Right lobe of liver (tissue), 6 donors: ENCODE measurements around the gene TMEM97. TPM values are rescaled to one million over a fixed set of nuclear protein-coding genes. Genes with fewer than 3 reads are reported as not detected.

ENCODE experiments used
- ATAC-seq, 4 donors: fragments of 200-7000 bp; cut with Tn5 transposase; one replicate each; pipeline ENCODE4 v1.9.1; 2020; ENCODE audit warnings: mild to moderate bottlenecking in 4 of 4, moderate library complexity in 4 of 4
- DNase-seq, 3 donors: peaks; one replicate each; pipeline ENCODE4 v3.0.0-alpha.2; 2020
- H3K27ac ChIP-seq, 3 donors: fragments of 200-600 bp; one replicate each; pipeline ENCODE4 v1.8.0; 2022
- H3K27me3 ChIP-seq, 2 donors: fragments of 200-600 bp; one replicate each; pipeline ENCODE4 v1.8.0; 2022
- H3K36me3 ChIP-seq, 4 donors: fragments of 200-600 bp; sonication (generic) in 1 of 4; one replicate each; pipeline versions ENCODE4 v1.5.1 to v1.8.0; 2017 to 2022; ENCODE audit warnings: control low read depth in 1 of 4
- H3K4me1 ChIP-seq, 4 donors: fragments of 200-600 bp; sonication (generic) in 1 of 4; one replicate each; pipeline versions ENCODE4 v1.5.1 to v1.8.0; 2017 to 2022; ENCODE audit warnings: control low read depth in 1 of 4
- H3K4me3 ChIP-seq, 3 donors: fragments of 200-600 bp; one replicate each; pipeline ENCODE4 v1.8.0; 2022
- H3K9me3 ChIP-seq, 4 donors: fragments of 200-600 bp; sonication (generic) in 1 of 4; one replicate each; pipeline versions ENCODE4 v1.5.1 to v1.8.0; 2017 to 2022; ENCODE audit warnings: control low read depth in 1 of 4
- POLR2A ChIP-seq: fragments of 450-650 bp; IDR thresholded peaks from one replicate; pipeline ENCODE4 v1.6.1; 2017; ENCODE audit warnings: antibody characterized with exemption, mild to moderate bottlenecking
- WGBS: methylation state at CpG from one replicate; pipeline ENCODE4 v1.1.6; 2018; ENCODE audit warnings: low coverage, low lambda C conversion rate; ENCODE audit not compliant: insufficient coverage; ENCODE audit errors: missing lambda C conversion rate; 5-methylcytosine and 5-hydroxymethylcytosine counted together
- intact Hi-C, 2 donors: fragments of 100-400 bp; cut with DNase I; formaldehyde crosslinking; loops; one replicate each; pipeline versions ENCODE4 v1.11.2 to v1.14.1; 2022
- total RNA-seq, 6 experiments: library from RNA; depleted of rRNA in 2 of 6; stranded (reverse); fragments of >200 nt in 2 of 6; fragmentation: NEBNext Ultra II Directional in 3 of 6; extraction: Animal tissue kit (Norgen Biotek cat#: 25700) in 3 of 6; gene quantifications; one replicate each; pipeline versions ENCODE4 v1.1.0 to v1.2.4, GENCODE V29; 2016 to 2023
- TF ChIP-seq, protein P1 (sequence below), 4 donors: fragments of 200-600 bp in 3 of 4; fragments of 450-650 bp in 1 of 4; IDR thresholded peaks; one replicate each; pipeline versions ENCODE4 v1.5.1 to v1.8.0; 2016 to 2022; ENCODE audit warnings: antibody characterized with exemption in 4 of 4, mild to moderate bottlenecking in 2 of 4
- donor health status: DM: no; HTN: yes; CAD: no.
- donor health status: DM: no; HTN: no; CAD: no.
- donor health status: DM: no; HTN: no; CAD: no.
- donor health status: DM: no; HTN: yes; CAD: no.
- donor health status: DM: no; HTN: yes; CAD: no.

TMEM97 gene
- total RNA-seq, 6 experiments from 2014 or later: 20.0 to 84.0 (median 44.2) TPM

DNA sequence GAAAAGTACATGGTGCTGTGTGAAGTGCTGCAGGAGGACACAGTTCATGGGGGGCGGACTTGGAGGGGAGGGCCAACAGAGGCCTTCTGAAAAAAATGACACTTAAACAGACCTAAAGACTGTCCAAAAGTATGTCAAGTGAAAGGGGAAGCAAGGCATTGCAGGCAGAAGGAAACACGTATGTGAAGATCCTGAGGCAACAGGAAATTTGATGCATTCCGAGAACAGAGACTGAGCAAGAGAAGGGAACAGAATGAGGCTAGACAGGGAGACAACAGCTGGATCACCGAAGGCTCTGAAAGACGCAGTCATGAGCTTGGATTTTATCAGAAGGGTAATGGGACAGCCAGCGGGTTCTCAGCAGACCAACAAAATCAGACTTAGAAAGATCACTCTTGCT lies 15.2 kb downstream of the TMEM97 start:
- ATAC-seq (no peak), DNase-seq (no peak)
- Histone ChIP-seq H3K4me1 (peaks cover 0 to 34% (median 11%) of the 10 kb centered on the region in 4 donors), H3K4me3 (peak overlapping the region; percentile 94 to 96 (median 95)), H3K27me3 (no peaks in the 10 kb centered on the region), H3K9me3 (no peaks in the 10 kb centered on the region), H3K36me3 (peaks cover 0 to 23% (median 7%) of the 10 kb centered on the region in 4 donors), H3K27ac (no peak overlapping the region)
- intact Hi-C loops: no loop called here
- WGBS: 49% methylated on average over 6 of the region's 6 CpGs
- TF ChIP-seq, protein P1, sequence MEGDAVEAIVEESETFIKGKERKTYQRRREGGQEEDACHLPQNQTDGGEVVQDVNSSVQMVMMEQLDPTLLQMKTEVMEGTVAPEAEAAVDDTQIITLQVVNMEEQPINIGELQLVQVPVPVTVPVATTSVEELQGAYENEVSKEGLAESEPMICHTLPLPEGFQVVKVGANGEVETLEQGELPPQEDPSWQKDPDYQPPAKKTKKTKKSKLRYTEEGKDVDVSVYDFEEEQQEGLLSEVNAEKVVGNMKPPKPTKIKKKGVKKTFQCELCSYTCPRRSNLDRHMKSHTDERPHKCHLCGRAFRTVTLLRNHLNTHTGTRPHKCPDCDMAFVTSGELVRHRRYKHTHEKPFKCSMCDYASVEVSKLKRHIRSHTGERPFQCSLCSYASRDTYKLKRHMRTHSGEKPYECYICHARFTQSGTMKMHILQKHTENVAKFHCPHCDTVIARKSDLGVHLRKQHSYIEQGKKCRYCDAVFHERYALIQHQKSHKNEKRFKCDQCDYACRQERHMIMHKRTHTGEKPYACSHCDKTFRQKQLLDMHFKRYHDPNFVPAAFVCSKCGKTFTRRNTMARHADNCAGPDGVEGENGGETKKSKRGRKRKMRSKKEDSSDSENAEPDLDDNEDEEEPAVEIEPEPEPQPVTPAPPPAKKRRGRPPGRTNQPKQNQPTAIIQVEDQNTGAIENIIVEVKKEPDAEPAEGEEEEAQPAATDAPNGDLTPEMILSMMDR (IDR thresholded peaks at IDR 0.05): no peak
- TF ChIP-seq POLR2A: no peak

DNA sequence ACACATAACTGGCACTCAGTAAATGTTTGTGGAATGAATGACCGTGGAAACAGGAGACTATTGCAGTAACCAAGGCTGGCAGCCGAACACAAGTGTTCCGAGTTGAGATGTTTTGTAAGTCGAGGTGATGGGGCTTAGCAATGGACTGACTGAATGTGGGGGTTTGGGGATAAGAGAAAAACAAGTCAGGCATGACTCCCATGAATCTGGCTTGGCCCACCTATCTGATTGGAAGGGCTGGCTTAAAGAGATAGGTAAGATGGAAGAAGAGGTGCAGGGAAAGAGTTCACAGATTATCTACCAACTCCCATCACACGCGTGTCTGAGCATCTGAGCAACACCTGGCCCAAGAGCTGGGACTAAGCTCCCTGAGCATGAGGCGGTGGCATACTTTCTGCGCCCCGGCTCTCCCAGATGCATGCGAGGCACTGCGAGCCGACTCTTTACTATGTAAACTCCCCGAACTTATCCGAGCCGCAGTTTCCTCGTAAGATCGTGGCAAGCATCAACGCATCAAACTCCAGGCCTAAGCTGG lies 15.7 kb downstream of the TMEM97 start:
- H3K27me3 ChIP-seq: no peaks in the 10 kb centered on the region
- H3K4me1 ChIP-seq: peaks cover 0 to 34% (median 11%) of the 10 kb centered on the region in 4 donors
- H3K9me3 ChIP-seq: no peaks in the 10 kb centered on the region
- peaks cover 0 to 22% (median 3%) of the 10 kb centered on the region in 4 donors for H3K36me3 ChIP-seq
- WGBS: 4% methylated on average over 14 of the region's 18 CpGs
- ATAC-seq: no peak
- TF ChIP-seq POLR2A: no peak
- TF ChIP-seq, protein P1 (IDR thresholded peaks at IDR 0.05): no peak
- intact Hi-C loops: no loop called here
- H3K4me3 ChIP-seq: peak overlapping the region; percentile 94 to 96 (median 95)
- DNase-seq: no peak
- peak overlapping the region; percentile 66 to 95 (median 85) for H3K27ac ChIP-seq

DNA sequence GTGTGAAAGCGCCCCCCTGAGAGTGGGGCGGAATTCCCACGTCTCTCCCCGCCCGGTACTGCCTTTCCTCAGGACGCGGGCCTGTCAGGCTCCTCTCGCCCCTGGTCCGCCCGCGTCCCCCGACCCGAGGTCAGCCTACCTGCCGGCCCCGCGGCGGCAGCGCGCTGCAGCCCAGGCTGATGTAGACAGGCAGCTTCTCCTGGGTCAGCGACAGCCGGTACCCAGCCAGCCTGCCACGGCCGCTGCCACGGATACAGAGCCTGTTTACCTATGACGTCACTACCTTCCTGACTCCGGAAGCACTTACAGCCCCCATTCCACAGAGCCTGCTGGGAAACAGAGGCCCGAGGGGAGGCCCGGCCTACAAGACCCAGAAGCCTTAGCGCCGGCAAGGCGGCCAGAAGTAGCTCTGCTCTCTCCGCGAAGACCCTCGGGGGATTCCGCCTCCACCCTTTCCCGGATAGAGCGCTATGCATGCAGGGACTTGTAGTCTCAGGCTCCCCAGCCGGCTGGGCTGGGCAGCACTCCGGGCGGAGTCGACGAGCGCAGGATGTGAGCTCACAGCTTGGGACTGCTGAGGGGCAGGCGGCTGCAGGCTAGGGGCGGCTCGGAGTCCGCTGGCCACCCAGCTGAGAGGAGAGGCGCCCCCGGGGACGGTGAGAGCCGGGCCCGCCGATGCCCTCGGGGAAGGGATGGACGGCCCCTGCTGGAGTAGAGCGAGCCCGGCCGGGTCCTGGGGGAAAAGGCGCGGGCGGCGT lies 16.4 kb downstream of the TMEM97 start, which contains the start of the genes IFT20 and TNFAIP1:
TSS of gene IFT20 (minus strand) at position 272 of the 758 bp plus-strand sequence. CDS start 3,487 bp downstream, outside the sequence.
TSS of gene TNFAIP1 (plus strand) at position 561 of the 758 bp plus-strand sequence. CDS start 3,761 bp downstream, outside the sequence.
- H3K9me3 ChIP-seq: no peaks in the 10 kb centered on the region
- intact Hi-C loops: no loop called here
- whole genome bisulfite sequencing: under 1% methylated on average over 19 of the region's 62 CpGs
- no peaks in the 10 kb centered on the region for H3K27me3 ChIP-seq
- peaks cover 0 to 22% (median 6%) of the 10 kb centered on the region in 4 donors for H3K36me3 ChIP-seq
- DNase-seq (peak; percentile 98 to 99 (median 99)), ATAC-seq (peak; percentile 88 to 97 (median 95))
- TF ChIP-seq POLR2A: peak; percentile 96
- TF ChIP-seq, protein P1 (IDR thresholded peaks at IDR 0.05): no peak
- peak within 1 kb of the TSS; percentile 94 to 96 (median 95) for H3K4me3 ChIP-seq
- peaks cover 0 to 34% (median 11%) of the 10 kb centered on the region in 4 donors for H3K4me1 ChIP-seq
- peak within 1 kb of the TSS; percentile 95 to 99 (median 95) for H3K27ac ChIP-seq

DNA sequence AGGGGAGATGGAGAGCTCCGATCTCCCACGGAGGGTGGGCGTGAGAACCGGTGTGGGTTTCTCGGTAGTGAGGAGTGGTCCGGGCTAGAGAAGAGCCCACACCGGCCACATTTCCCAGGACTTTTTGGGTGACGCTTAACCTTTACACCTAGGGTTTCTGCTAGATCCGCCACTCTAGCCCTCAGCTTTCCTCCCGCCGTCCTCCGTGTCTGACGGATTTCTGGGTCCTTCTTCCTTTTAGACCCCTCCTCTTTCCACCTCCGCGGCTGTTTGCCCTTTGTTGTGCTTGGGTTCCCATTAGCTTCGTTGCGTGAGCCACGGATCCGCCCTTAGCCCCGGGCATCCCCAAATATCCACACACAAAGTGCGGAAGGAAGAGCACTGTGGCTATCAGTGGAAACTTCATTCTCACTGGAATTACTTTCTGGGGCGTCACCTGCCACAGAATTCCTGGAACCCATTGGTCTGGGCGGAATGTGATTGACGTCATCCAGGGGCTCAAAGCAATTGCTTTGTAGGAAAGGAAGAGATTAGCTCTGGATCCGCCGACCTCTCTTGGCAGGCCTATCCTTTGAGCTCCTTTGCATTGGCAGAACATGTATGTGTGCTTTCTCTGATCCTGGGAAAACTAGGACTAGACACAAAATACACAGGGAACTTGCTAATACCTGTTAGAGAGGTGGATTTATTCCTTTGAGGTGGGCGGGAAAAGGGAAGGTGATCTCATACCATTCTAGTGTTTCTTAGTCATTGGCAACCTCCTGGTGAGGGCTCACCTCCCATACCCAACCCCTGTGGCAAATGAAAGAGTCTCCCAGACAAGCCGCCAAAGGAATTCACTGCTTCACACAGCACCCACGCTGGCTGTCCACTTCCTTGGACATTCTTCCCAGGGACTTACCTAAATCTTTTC lies 17.2 kb downstream of the TMEM97 start:
- Histone ChIP-seq H3K4me1 (peaks cover 0 to 34% (median 11%) of the 10 kb centered on the region in 4 donors), H3K9me3 (no peaks in the 10 kb centered on the region), H3K27ac (peak overlapping the region; percentile 95 to 99 (median 95)), H3K36me3 (peaks cover 0 to 22% (median 9%) of the 10 kb centered on the region in 4 donors), H3K27me3 (no peaks in the 10 kb centered on the region), H3K4me3 (peak overlapping the region; percentile 94 to 96 (median 95))
- intact Hi-C loops: no loop called here
- WGBS: 4% methylated on average over 26 of the region's 29 CpGs
- peak; percentile 48 for TF ChIP-seq POLR2A
- TF ChIP-seq, protein P1 (IDR thresholded peaks at IDR 0.05): no peak
- ATAC-seq: peak; percentile 32 to 50 (median 44)
- DNase-seq: peak; percentile 77 to 82 (median 78)
